ENCODE measurements around the gene LYRM4.

LYRM4 gene

DNA sequence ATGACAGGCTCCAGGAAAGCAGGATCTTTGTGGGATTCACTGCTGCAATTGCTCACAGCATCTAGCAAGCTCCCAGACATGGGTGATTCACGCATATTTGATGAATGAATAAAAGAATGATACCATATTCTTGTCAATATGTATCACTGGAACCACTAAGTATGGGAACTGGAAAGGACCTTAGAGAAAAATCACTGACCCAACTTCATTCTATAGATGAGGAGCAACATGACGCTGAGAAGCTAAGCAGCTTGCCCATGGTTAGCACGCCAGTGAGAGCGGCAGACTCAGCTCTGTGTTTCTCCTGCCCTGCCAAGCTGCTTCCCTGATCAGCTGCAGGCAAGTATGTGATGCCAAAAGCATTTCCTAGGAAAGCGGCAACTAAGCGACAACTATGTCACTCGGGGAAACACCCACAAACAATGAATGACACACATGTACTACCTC, 108.8 kb downstream of the LYRM4 start:
- H3K79me2 ChIP-seq (ENCODE audit: insufficient read depth, low read length) = no peaks in the 10 kb centered on the region
- H3K36me3 ChIP-seq (ENCODE audit: insufficient read depth, low read length) = no peaks in the 10 kb centered on the region
- no peaks in the 10 kb centered on the region for H3K9me2 ChIP-seq (ENCODE audit: low read depth, low read length)
- H3K27me3 ChIP-seq (ENCODE audit: insufficient read depth, low read length) = no peaks in the 10 kb centered on the region
- H3F3A ChIP-seq (ENCODE audit: insufficient read depth, low read length) = no peaks in the 10 kb centered on the region
- no peaks in the 10 kb centered on the region for H4K20me1 ChIP-seq (ENCODE audit: insufficient read depth, low read length)
- H2AFZ ChIP-seq (ENCODE audit: low read length) = no peak overlapping the region
- TF ChIP-seq, protein P1, sequence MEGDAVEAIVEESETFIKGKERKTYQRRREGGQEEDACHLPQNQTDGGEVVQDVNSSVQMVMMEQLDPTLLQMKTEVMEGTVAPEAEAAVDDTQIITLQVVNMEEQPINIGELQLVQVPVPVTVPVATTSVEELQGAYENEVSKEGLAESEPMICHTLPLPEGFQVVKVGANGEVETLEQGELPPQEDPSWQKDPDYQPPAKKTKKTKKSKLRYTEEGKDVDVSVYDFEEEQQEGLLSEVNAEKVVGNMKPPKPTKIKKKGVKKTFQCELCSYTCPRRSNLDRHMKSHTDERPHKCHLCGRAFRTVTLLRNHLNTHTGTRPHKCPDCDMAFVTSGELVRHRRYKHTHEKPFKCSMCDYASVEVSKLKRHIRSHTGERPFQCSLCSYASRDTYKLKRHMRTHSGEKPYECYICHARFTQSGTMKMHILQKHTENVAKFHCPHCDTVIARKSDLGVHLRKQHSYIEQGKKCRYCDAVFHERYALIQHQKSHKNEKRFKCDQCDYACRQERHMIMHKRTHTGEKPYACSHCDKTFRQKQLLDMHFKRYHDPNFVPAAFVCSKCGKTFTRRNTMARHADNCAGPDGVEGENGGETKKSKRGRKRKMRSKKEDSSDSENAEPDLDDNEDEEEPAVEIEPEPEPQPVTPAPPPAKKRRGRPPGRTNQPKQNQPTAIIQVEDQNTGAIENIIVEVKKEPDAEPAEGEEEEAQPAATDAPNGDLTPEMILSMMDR (IDR thresholded peaks at IDR 0.05; ENCODE audit: low read length) = no peak
- no peak for TF ChIP-seq EZH2 (IDR thresholded peaks at IDR 0.05; ENCODE audit: borderline replicate concordance, low read length)
- no peaks in the 10 kb centered on the region for H3K9me3 ChIP-seq (ENCODE audit: low read length)
- no peak overlapping the region for H3K4me2 ChIP-seq (ENCODE audit: low read length)
- H3K4me1 ChIP-seq (ENCODE audit: insufficient read depth, low read length, severe bottlenecking) = no peaks in the 10 kb centered on the region
- H3K9ac ChIP-seq (ENCODE audit: low read length) = no peak overlapping the region
- H3K27ac ChIP-seq (ENCODE audit: low read depth, low read length, poor library complexity, severe bottlenecking) = no peak overlapping the region
- H3K4me3 ChIP-seq (ENCODE audit: low read depth, low read length, poor library complexity, severe bottlenecking) = no peak overlapping the region

DNA sequence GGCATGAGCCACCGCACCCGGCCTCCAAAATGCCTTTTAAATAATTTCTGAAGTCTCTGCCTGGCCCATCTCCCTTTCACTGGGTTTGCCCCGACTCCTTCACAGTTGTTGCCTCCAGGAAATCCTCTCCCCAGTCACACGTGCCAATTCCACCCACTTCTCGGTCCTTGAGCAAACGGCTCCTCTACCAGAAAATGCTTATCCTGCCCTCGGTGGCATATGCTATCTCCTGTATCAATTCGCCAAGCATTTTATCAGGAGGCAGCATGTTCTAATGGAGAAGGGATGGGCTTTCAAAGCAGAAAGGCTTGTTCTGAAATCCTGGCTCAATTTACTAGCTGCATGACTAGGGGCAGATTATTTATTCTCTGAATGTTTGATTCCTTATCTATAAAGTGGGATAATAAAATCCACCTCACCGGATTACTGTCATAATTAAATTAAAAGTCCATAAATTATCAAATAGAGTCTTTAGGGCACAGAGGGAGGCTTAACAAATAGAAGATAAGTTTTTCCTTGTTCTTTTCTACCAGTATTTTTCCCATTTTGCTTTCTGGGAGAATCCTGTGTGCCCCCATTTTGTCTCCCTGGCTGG, 109.3 kb downstream of the LYRM4 start:
- Histone ChIP-seq H3K27ac (ENCODE audit: low read depth, low read length, poor library complexity, severe bottlenecking) (no peak overlapping the region), H3F3A (ENCODE audit: insufficient read depth, low read length) (no peaks in the 10 kb centered on the region), H3K79me2 (ENCODE audit: insufficient read depth, low read length) (no peaks in the 10 kb centered on the region), H3K9me2 (ENCODE audit: low read depth, low read length) (no peaks in the 10 kb centered on the region), H3K4me3 (ENCODE audit: low read depth, low read length, poor library complexity, severe bottlenecking) (no peak overlapping the region), H4K20me1 (ENCODE audit: insufficient read depth, low read length) (no peaks in the 10 kb centered on the region), H3K27me3 (ENCODE audit: insufficient read depth, low read length) (no peaks in the 10 kb centered on the region), H3K4me2 (ENCODE audit: low read length) (no peak overlapping the region), H3K9me3 (ENCODE audit: low read length) (no peaks in the 10 kb centered on the region), H2AFZ (ENCODE audit: low read length) (no peak overlapping the region), H3K4me1 (ENCODE audit: insufficient read depth, low read length, severe bottlenecking) (no peaks in the 10 kb centered on the region), H3K9ac (ENCODE audit: low read length) (no peak overlapping the region), H3K36me3 (ENCODE audit: insufficient read depth, low read length) (no peaks in the 10 kb centered on the region)
- TF ChIP-seq EZH2 (IDR thresholded peaks at IDR 0.05; ENCODE audit: borderline replicate concordance, low read length) = no peak
- TF ChIP-seq, protein P1 (IDR thresholded peaks at IDR 0.05; ENCODE audit: low read length) = no peak

DNA sequence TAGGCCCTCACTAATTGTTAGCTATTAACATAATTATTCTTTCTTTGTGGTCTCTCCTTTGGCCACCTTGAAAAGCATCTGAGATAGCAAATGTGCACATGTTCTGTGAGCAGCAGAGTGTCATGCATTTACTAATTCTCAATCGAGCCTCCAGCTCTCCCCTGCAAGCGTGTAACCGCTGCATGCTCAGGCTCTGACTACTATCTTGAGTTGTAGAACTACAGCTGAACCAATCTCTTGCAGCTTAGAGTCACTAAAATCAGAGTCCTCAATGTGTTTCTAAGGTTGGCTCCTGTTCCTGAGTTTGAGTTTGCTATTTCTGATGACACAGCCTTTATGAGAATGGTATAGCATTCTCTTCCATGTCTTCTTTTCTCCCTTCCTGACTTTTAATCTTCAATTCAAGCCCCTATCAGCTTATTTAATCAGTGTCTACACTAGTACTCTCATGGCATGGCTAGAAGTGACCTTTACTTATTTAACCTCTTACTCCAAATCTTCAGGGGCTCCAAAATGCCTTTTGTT, 110.1 kb downstream of the LYRM4 start:
- Histone ChIP-seq H3K79me2 (ENCODE audit: insufficient read depth, low read length) (no peaks in the 10 kb centered on the region), H4K20me1 (ENCODE audit: insufficient read depth, low read length) (no peaks in the 10 kb centered on the region), H3K9me2 (ENCODE audit: low read depth, low read length) (no peaks in the 10 kb centered on the region), H3K36me3 (ENCODE audit: insufficient read depth, low read length) (no peaks in the 10 kb centered on the region), H2AFZ (ENCODE audit: low read length) (no peak overlapping the region), H3K9me3 (ENCODE audit: low read length) (no peaks in the 10 kb centered on the region), H3K27ac (ENCODE audit: low read depth, low read length, poor library complexity, severe bottlenecking) (no peak overlapping the region), H3F3A (ENCODE audit: insufficient read depth, low read length) (no peaks in the 10 kb centered on the region), H3K9ac (ENCODE audit: low read length) (no peak overlapping the region), H3K4me3 (ENCODE audit: low read depth, low read length, poor library complexity, severe bottlenecking) (no peak overlapping the region), H3K4me1 (ENCODE audit: insufficient read depth, low read length, severe bottlenecking) (no peaks in the 10 kb centered on the region), H3K4me2 (ENCODE audit: low read length) (no peak overlapping the region), H3K27me3 (ENCODE audit: insufficient read depth, low read length) (no peaks in the 10 kb centered on the region)
- no peak for TF ChIP-seq EZH2 (IDR thresholded peaks at IDR 0.05; ENCODE audit: borderline replicate concordance, low read length)
- TF ChIP-seq, protein P1 (IDR thresholded peaks at IDR 0.05; ENCODE audit: low read length) = no peak

Measured in OCI-LY1 (cell line).